Measurements from ENCODE around the gene RASA2. TPM values are rescaled to one million over a fixed set of nuclear protein-coding genes. Genes with fewer than 3 reads are reported as not detected.

The RASA2 gene
- total and polyA plus RNA-seq, 2 experiments from 2014 or later: 16.6 to 28.6 TPM

GRCh38 chr3:141600331-141600730 lies 113.5 kb downstream of the RASA2 start (continued):
- TF ChIP-seq ZNF462 (CRISPR knock-in tag; IDR thresholded peaks at IDR 0.05): no peak
- no peak for TF ChIP-seq CREB1 (CRISPR knock-in tag; IDR thresholded peaks at IDR 0.05; ENCODE audit: low read depth)
- no peak for TF ChIP-seq ZNF114 (CRISPR knock-in tag; IDR thresholded peaks at IDR 0.05)
- TF ChIP-seq STAT1 (IDR thresholded peaks at IDR 0.05; ENCODE audit: unreplicated experiment): no peak

- Mint-ChIP-seq H3K4me1 (no peaks in the 10 kb centered on the region), H3K27ac (no peak overlapping the region), H3K36me3 (ENCODE audit: low read depth) (peaks cover 26% of the 10 kb centered on the region), H3K9me3 (peaks cover 17% of the 10 kb centered on the region), H3K27me3 (ENCODE audit: insufficient read depth, low read depth, poor library complexity) (peaks cover 2% of the 10 kb centered on the region), H3K4me3 (no peak overlapping the region)
- no peak for ATAC-seq
- Histone ChIP-seq H3K36me3 (ENCODE audit: insufficient read depth) (no peaks in the 10 kb centered on the region), H3K4me3 (no peak overlapping the region), H3K4me1 (ENCODE audit: insufficient read depth) (no peaks in the 10 kb centered on the region), H3K27ac (ENCODE audit: low read depth) (no peak overlapping the region), H3F3A (replicated peaks; ENCODE audit: low read depth) (no peaks in the 10 kb centered on the region), H4K20me1 (replicated peaks; ENCODE audit: insufficient read depth) (no peaks in the 10 kb centered on the region), H2AFZ (no peak overlapping the region), H3K27me3 (ENCODE audit: insufficient read depth) (no peaks in the 10 kb centered on the region), H3K79me2 (replicated peaks; ENCODE audit: insufficient read depth) (no peaks in the 10 kb centered on the region), H3K4me2 (no peak overlapping the region), H3K9me2 (ENCODE audit: insufficient read depth) (no peaks in the 10 kb centered on the region)
- peak; percentile 24 for DNase-seq (ENCODE audit: low spot score)
- TF ChIP-seq CTCF (conservative IDR thresholded peaks at IDR 0.05; ENCODE audit: low read depth in 2 of 2): no peak
- TF ChIP-seq JUNB (IDR thresholded peaks at IDR 0.05; ENCODE audit: unreplicated experiment): no peak
- TF ChIP-seq ZNF114 (CRISPR knock-in tag; IDR thresholded peaks at IDR 0.05): no peak
- TF ChIP-seq ZNF462 (CRISPR knock-in tag; IDR thresholded peaks at IDR 0.05): no peak
- TF ChIP-seq ETS1 (IDR thresholded peaks at IDR 0.05): no peak
Measured at GRCh38 chr3:141602706-141603105, 115.9 kb downstream of the RASA2 start.

Data from GM23338 (cell line).